ENCODE measurements around the gene GNG8. TPM values are rescaled to one million over a fixed set of nuclear protein-coding genes. Genes with fewer than 3 reads are reported as not detected.
A peak's percentile ranks its signal among the peaks of the same experiment; 100 is the strongest.

Gene GNG8
- total and polyA plus RNA-seq, 2 of the 13 experiments (the other 11 are each of a cell fraction or from before 2014, with no cell fraction given): not detected

- TF ChIP-seq ZBTB25 (CRISPR knock-in tag; IDR thresholded peaks at IDR 0.05): peak; percentile 71; the same call in 1 of the 2 replicates
- TF ChIP-seq THAP11 (CRISPR knock-in tag; IDR thresholded peaks at IDR 0.05): peak; percentile 88
- no peak for TF ChIP-seq ZIK1 (CRISPR knock-in tag; IDR thresholded peaks at IDR 0.05; ENCODE audit: borderline replicate concordance, low read depth)
- peak; percentile 52; the same call in 1 of the 2 replicates for TF ChIP-seq IRF9 (CRISPR knock-in tag; IDR thresholded peaks at IDR 0.05; ENCODE audit: borderline replicate concordance)
- 0 out of 2 replicates have a peak, but pooled peaks have one; percentile 49 for TF ChIP-seq ZBTB44 (CRISPR knock-in tag; IDR thresholded peaks at IDR 0.05)
- no peak for TF ChIP-seq ZNF275 (CRISPR knock-in tag; IDR thresholded peaks at IDR 0.05; ENCODE audit: borderline replicate concordance)
- no peak for TF ChIP-seq HOXA9 (CRISPR knock-in tag; IDR thresholded peaks at IDR 0.05; ENCODE audit: borderline replicate concordance)
- TF ChIP-seq E2F1 (CRISPR knock-in tag; IDR thresholded peaks at IDR 0.05): peak; percentile 64; the same call in 1 of the 2 replicates
- TF ChIP-seq ZNF407 (CRISPR knock-in tag; IDR thresholded peaks at IDR 0.05; ENCODE audit: not compliant biosample characterization): peak; percentile 73
- no peak for TF ChIP-seq NCOA2 (CRISPR knock-in tag; IDR thresholded peaks at IDR 0.05)
These were observed 35.4 kb downstream of the GNG8 start (continued) for GRCh38 chr19:46600384-46601317.
